ENCODE data around the gene RAI1. TPM values are rescaled to one million over a fixed set of nuclear protein-coding genes. Genes with fewer than 3 reads are reported as not detected.

The RAI1 gene
- total RNA-seq, 1 donor from 2014 or later: 31.1 TPM

DNA sequence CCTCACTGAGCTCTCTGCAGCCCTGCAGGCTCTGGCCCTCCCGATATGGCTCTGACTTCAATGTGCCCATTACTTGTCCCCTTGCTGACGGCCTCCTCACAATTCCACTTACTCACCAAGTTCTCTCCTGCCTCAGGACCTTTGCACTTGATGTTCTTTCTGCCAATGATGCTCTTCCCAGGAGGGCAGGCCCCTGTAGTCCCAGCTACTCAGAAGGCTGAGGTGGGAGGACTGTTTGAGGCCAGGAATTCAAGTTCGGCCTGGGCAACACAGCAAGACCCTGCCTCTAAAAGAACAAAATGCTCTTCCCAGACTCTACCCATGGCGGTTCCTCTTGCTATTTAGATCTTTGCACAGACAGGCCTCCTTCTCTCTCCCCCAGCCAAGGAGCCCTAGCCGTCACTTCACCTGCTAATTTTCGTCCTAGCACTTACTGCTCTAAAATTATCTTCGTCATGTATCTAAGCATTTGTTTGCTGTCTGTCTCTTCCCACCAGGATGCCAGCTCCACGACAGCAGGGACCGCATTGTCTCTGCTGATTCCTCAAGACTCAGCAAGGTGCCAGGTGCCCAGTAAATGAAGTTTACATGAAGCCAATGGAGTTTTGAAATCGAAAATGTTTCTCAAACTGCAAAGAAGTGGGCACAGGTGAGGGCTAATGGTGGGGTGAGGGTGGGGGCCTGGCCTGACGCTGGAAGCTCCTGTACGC lies 626 bp upstream of the RAI1 start:
- DNase-seq (no peak), ATAC-seq (no peak)
- no peaks in the 10 kb centered on the region for H3K27me3 ChIP-seq (ENCODE audit: low read depth)
- H3K9me3 ChIP-seq: no peaks in the 10 kb centered on the region
- H3K36me3 ChIP-seq: no peaks in the 10 kb centered on the region
- H3K4me1 ChIP-seq: peaks cover 26% of the 10 kb centered on the region
- peak overlapping the region; percentile 95 for H3K27ac ChIP-seq
- intact Hi-C loops (cut with DNase I): loop anchor here (10.0 kb wide), 1 partner anchor 354 kb away; the partner anchor contains the start of genes ATPAF2 and GID4
- peak overlapping the region; percentile 90 for H3K4me3 ChIP-seq
- TF ChIP-seq CTCF (IDR thresholded peaks at IDR 0.05): no peak

DNA sequence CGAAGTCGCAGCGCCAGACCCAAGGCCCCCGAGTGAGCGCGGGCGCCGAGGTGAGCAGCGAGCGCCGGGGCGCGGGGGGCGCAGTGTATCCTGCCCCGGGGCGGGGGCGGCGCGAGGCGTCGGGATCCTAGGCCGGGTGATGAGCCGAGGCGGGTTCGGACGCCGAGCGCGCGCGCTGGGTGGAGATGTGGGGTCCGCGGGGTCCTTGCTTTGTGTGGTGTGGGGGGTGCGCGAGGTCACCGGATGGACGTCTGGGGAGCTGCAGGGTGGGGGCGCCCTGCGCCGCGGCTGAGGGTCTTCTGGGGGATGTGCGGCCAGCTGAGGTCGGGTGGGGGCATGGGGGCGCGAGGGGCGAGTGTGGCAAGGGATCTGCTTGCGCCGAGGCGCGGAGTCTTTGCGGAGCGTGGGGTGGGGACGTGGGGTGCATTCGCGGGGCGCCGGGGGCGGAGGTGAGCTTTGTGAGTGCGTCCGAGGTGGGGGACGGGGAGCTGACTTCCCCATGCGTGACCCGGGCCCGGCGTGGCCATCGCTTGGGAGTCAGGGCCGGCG lies 560 bp downstream of the RAI1 start:
- Histone ChIP-seq H3K36me3 (no peaks in the 10 kb centered on the region), H3K27ac (peak overlapping the region; percentile 95), H3K9me3 (no peaks in the 10 kb centered on the region), H3K27me3 (ENCODE audit: low read depth) (no peaks in the 10 kb centered on the region), H3K4me3 (peak overlapping the region; percentile 90), H3K4me1 (peaks cover 36% of the 10 kb centered on the region)
- DNase-seq: no peak
- no peak for TF ChIP-seq CTCF (IDR thresholded peaks at IDR 0.05)
- intact Hi-C loops (cut with DNase I): loop anchor here (10.0 kb wide), 1 partner anchor 353 kb away; the partner anchor contains the start of genes ATPAF2 and GID4
- peak; percentile 10 to 15 for ATAC-seq

GRCh38 chr17:17682293-17682736 lies 1.1 kb downstream of the RAI1 start:
- intact Hi-C loops (cut with DNase I): loop anchor here (10.0 kb wide), 1 partner anchor 352 kb away; the partner anchor contains the start of genes ATPAF2 and GID4
- H3K27ac ChIP-seq: peak overlapping the region; percentile 95
- peak overlapping the region; percentile 90 for H3K4me3 ChIP-seq
- peaks cover 41% of the 10 kb centered on the region for H3K4me1 ChIP-seq
- DNase-seq: peak; percentile 80
- peak; percentile 67 to 68 for ATAC-seq
- H3K9me3 ChIP-seq: no peaks in the 10 kb centered on the region
- H3K36me3 ChIP-seq: no peaks in the 10 kb centered on the region
- H3K27me3 ChIP-seq (ENCODE audit: low read depth): no peaks in the 10 kb centered on the region
- no peak for TF ChIP-seq CTCF (IDR thresholded peaks at IDR 0.05)

GRCh38 chr17:17682737-17683680 lies 1.8 kb downstream of the RAI1 start:
- no peak for TF ChIP-seq CTCF (IDR thresholded peaks at IDR 0.05)
- Histone ChIP-seq H3K4me3 (peak overlapping the region; percentile 90), H3K27ac (peak overlapping the region; percentile 95), H3K36me3 (no peaks in the 10 kb centered on the region), H3K4me1 (peaks cover 46% of the 10 kb centered on the region), H3K9me3 (no peaks in the 10 kb centered on the region), H3K27me3 (ENCODE audit: low read depth) (no peaks in the 10 kb centered on the region)
- intact Hi-C loops (cut with DNase I): loop anchor here (10.0 kb wide), 1 partner anchor 352 kb away; the partner anchor contains the start of genes ATPAF2 and GID4
- ATAC-seq (peak; percentile 69 to 73), DNase-seq (peak; percentile 84)
